Measurements from ENCODE around the gene RTN4RL2. TPM values are rescaled to one million over a fixed set of nuclear protein-coding genes. Genes with fewer than 3 reads are reported as not detected.

The RTN4RL2 gene
- total RNA-seq, 1 donor = 0.36 TPM

GRCh38 chr11:57436031-57436430 lies 24.3 kb upstream of the RTN4RL2 start:
- no peaks in the 10 kb centered on the region for H3K9me3 ChIP-seq (ENCODE audit: low read depth, low read length)
- H3K79me2 ChIP-seq (ENCODE audit: insufficient read depth, low read length) = no peaks in the 10 kb centered on the region

DNA sequence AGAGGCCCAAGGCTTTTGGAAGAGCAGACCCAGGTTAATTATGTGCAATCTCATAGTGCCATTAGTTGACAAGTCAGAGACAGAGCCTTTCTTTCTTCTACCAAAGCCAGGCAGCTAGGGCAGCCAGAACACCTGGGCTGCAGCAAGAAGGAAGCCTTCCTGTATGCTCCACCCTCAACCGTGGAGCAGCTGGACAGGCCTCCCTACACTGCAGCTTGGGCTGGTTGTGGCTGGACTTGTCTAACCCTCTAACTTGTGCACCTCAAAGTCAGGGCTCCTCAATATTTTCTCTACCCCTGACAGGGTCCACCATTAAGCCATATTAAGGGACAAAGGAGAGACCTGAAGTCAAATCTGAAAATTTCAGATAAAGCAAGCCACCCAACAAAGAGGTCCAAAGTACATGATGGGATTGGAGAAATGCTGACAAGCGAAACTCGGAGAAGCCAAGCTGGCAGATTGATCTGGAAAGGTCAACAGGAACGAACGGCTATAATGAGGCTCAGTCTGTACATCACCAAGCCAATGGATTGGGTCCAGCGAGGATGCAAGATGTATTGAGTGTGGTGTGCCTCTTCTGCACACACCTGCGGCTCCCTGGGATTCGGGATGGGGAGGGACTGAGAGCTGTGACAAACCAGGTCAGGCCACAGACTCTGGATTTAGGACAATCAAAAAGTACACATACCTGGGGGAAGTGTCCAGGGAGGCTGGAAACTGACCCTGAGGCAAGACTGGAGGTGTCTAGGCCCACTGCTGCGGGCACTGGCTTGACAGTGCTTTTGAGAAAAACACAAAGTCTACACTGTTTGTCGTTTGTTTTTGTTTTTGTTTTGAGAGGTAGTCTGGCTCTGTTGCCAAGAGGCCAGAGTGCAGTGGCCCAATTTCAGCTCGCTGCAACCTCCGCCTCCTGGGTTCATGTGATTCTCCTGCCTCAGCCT lies 21.7 kb upstream of the RTN4RL2 start:
- Histone ChIP-seq H3K27me3 (ENCODE audit: insufficient read depth, low read length) (no peaks in the 10 kb centered on the region), H3K4me1 (ENCODE audit: insufficient read depth, low read length) (peaks cover 16% of the 10 kb centered on the region), H3K4me2 (ENCODE audit: insufficient read depth, low read length) (no peak overlapping the region), H4K20me1 (ENCODE audit: insufficient read depth, low read length) (no peaks in the 10 kb centered on the region), H3K79me2 (ENCODE audit: insufficient read depth, low read length) (no peaks in the 10 kb centered on the region), H3K36me3 (ENCODE audit: insufficient read depth, low read length) (no peaks in the 10 kb centered on the region), H3K27ac (ENCODE audit: low read depth, low read length) (no peak overlapping the region), H3K4me3 (ENCODE audit: insufficient read depth, low read length) (no peak overlapping the region), H2AFZ (ENCODE audit: low read length) (no peak overlapping the region), H3K9me3 (ENCODE audit: low read depth, low read length) (no peaks in the 10 kb centered on the region)
- no peak for TF ChIP-seq CTCF (IDR thresholded peaks at IDR 0.05; ENCODE audit: extremely low read depth, low read depth, low read length)
- no peak for DNase-seq (ENCODE audit: insufficient read length, low spot score, missing footprints)

More at GRCh38 chr11:57436031-57436430, 24.3 kb upstream of the RTN4RL2 start:
- Histone ChIP-seq H3K36me3 (ENCODE audit: insufficient read depth, low read length) (no peaks in the 10 kb centered on the region), H3K4me3 (ENCODE audit: insufficient read depth, low read length) (no peak overlapping the region), H3K27ac (ENCODE audit: low read depth, low read length) (no peak overlapping the region), H3K27me3 (ENCODE audit: insufficient read depth, low read length) (no peaks in the 10 kb centered on the region), H3K4me1 (ENCODE audit: insufficient read depth, low read length) (peaks cover 34% of the 10 kb centered on the region), H4K20me1 (ENCODE audit: insufficient read depth, low read length) (no peaks in the 10 kb centered on the region), H3K4me2 (ENCODE audit: insufficient read depth, low read length) (no peak overlapping the region), H2AFZ (ENCODE audit: low read length) (no peak overlapping the region)
- no peak for TF ChIP-seq CTCF (IDR thresholded peaks at IDR 0.05; ENCODE audit: extremely low read depth, low read depth, low read length)
- no peak for DNase-seq (ENCODE audit: insufficient read length, low spot score, missing footprints)

GRCh38 chr11:57439786-57440185 lies 20.5 kb upstream of the RTN4RL2 start:
- no peak for TF ChIP-seq CTCF (IDR thresholded peaks at IDR 0.05; ENCODE audit: extremely low read depth, low read depth, low read length)
- H3K4me1 ChIP-seq (ENCODE audit: insufficient read depth, low read length) = peaks cover 5% of the 10 kb centered on the region
- no peak overlapping the region for H2AFZ ChIP-seq (ENCODE audit: low read length)
- no peaks in the 10 kb centered on the region for H3K27me3 ChIP-seq (ENCODE audit: insufficient read depth, low read length)
- no peak for DNase-seq (ENCODE audit: insufficient read length, low spot score, missing footprints)
- no peaks in the 10 kb centered on the region for H4K20me1 ChIP-seq (ENCODE audit: insufficient read depth, low read length)
- H3K27ac ChIP-seq (ENCODE audit: low read depth, low read length) = no peak overlapping the region
- no peaks in the 10 kb centered on the region for H3K79me2 ChIP-seq (ENCODE audit: insufficient read depth, low read length)
- no peak overlapping the region for H3K4me3 ChIP-seq (ENCODE audit: insufficient read depth, low read length)
- H3K9me3 ChIP-seq (ENCODE audit: low read depth, low read length) = no peaks in the 10 kb centered on the region
- no peaks in the 10 kb centered on the region for H3K36me3 ChIP-seq (ENCODE audit: insufficient read depth, low read length)
- no peak overlapping the region for H3K4me2 ChIP-seq (ENCODE audit: insufficient read depth, low read length)

DNA sequence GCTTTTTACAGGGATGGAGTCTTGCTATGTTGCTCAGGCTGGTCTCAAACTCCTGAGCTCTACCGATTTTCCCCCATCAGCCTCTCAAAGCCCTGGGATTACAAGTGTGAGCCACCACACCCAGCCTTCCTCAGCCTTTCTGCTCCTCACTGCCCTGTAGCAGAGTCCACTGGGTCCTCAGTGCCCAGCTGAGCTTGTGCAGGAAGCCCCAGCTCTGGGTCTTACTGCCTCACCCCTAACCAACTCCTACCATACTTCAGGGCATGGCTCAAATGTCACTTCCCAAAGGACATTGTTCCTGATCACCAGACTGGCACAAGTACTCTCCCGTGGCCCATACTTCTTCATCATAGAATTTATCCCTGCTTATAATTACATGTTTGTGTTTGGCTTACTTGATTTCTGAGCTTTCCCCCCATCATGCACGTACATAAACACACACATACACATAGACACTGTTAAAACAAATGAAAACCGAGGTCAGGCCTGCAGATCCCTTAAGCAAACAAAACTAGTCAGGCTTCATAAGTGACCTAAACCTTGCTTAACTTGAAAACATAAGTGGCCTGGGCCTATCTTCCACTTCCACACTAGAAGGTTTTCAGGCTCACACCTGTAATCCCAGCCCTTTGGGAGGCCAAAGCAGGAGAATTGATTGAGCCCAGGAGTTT lies 19.4 kb upstream of the RTN4RL2 start:
- DNase-seq (ENCODE audit: insufficient read length, low spot score, missing footprints) = peak; percentile 48
- H3K27me3 ChIP-seq (ENCODE audit: insufficient read depth, low read length) = no peaks in the 10 kb centered on the region
- no peaks in the 10 kb centered on the region for H3K4me1 ChIP-seq (ENCODE audit: insufficient read depth, low read length)
- no peaks in the 10 kb centered on the region for H3K9me3 ChIP-seq (ENCODE audit: low read depth, low read length)
- no peak overlapping the region for H3K27ac ChIP-seq (ENCODE audit: low read depth, low read length)
- H2AFZ ChIP-seq (ENCODE audit: low read length) = peak overlapping the region; percentile 41
- H4K20me1 ChIP-seq (ENCODE audit: insufficient read depth, low read length) = no peaks in the 10 kb centered on the region
- TF ChIP-seq CTCF (IDR thresholded peaks at IDR 0.05; ENCODE audit: extremely low read depth, low read depth, low read length) = no peak
- no peaks in the 10 kb centered on the region for H3K36me3 ChIP-seq (ENCODE audit: insufficient read depth, low read length)
- no peak overlapping the region for H3K4me3 ChIP-seq (ENCODE audit: insufficient read depth, low read length)
- no peaks in the 10 kb centered on the region for H3K79me2 ChIP-seq (ENCODE audit: insufficient read depth, low read length)
- H3K4me2 ChIP-seq (ENCODE audit: insufficient read depth, low read length) = no peak overlapping the region
